HCT116 (cell line): Measurements from ENCODE around the gene CXCR5. TPM values are rescaled to one million over a fixed set of nuclear protein-coding genes. Genes with fewer than 3 reads are reported as not detected.
A peak's percentile ranks its signal among the peaks of the same experiment; 100 is the strongest.

Experiments
- ATAC-seq: fragments of 200-7000 bp; cut with Tn5 transposase; 2 replicates; pipeline ENCODE4 v1.9.1; 2020; ENCODE audit warnings: mild to moderate bottlenecking, moderate library complexity
- BruUV-seq: library from RNA; stranded (reverse); fragments of 400-500 nt; replicated peaks from 2 replicates; lab custom pipeline; 2021; lab: Mats Ljungman, UMichigan
- CTCF ChIA-PET: fragments of 300-600 bp; sonication (Branson Sonifier 250); formaldehyde crosslinking; loops from one replicate; lab custom pipeline; 2021; ENCODE audit warnings: antibody characterized with exemption; lab: Charles Lee
- POLR2A ChIA-PET: fragments of 300-600, 350-600 bp; sonication (Branson Sonifier 250); formaldehyde crosslinking; loops from one replicate; lab custom pipeline; 2021; ENCODE audit warnings: antibody characterized with exemption; lab: Charles Lee
- RAD21 ChIA-PET, 2 experiments: fragments of 300-600 bp; sonication (Branson Sonifier 250); formaldehyde crosslinking; loops; one replicate each; lab custom pipeline; 2023; ENCODE audit warnings: low total read pairs in 2 of 2; ENCODE audit not compliant: uncharacterized antibody in 2 of 2, unreplicated experiment in 2 of 2, low non-redundant PET in 1 of 2; lab: Charles Lee
- DNase-seq: peaks from one replicate; pipeline ENCODE4 v3.0.0-alpha.2; 2010; ENCODE audit warnings: low read depth, low spot score
- H2AFZ ChIP-seq: fragments of 200-600 bp; shearing (Covaris generic), sonication (generic); 2 replicates; pipeline ENCODE4 v1.6.1; 2017; ENCODE audit warnings: low read depth, mixed run types, mixed read lengths, antibody characterized with exemption, low read length; ENCODE audit not compliant: poor library complexity, severe bottlenecking
- H3K27ac ChIP-seq: 2 replicates; pipeline ENCODE4 v1.5.1; 2012; ENCODE audit warnings: low read depth, low read length
- H3K27me3 ChIP-seq: fragments of 200-600 bp; sonication (generic); 2 replicates; pipeline ENCODE4 v1.6.1; 2016; ENCODE audit warnings: mixed run types, low read length, mixed read lengths; ENCODE audit not compliant: insufficient read depth
- H3K36me3 ChIP-seq, 2 experiments: fragments of 200-500 bp in 1 of 2; fragments of 200-600 bp in 1 of 2; sonication (Bioruptor generic) in 1 of 2; sonication (generic) in 1 of 2; 2 replicates each; pipeline versions ENCODE4 v1.5.1 to v1.6.1; 2014 to 2016; ENCODE audit warnings: low read length in 2 of 2, inconsistent platforms in 1 of 2, mixed read lengths in 1 of 2, mixed run types in 1 of 2; ENCODE audit not compliant: insufficient read depth in 2 of 2, control insufficient read depth in 1 of 2
- H3K4me1 ChIP-seq, 2 experiments: fragments of 200-600 bp in 1 of 2; sonication (generic) in 1 of 2; 2 replicates each; pipeline versions ENCODE4 v1.5.1 to v1.6.1; 2012 to 2017; ENCODE audit warnings: low read length in 2 of 2, inconsistent platforms in 1 of 2, mild to moderate bottlenecking in 1 of 2, mixed read lengths in 1 of 2, mixed run types in 1 of 2, moderate library complexity in 1 of 2; ENCODE audit not compliant: insufficient read depth in 2 of 2, control insufficient read depth in 1 of 2
- H3K4me2 ChIP-seq: fragments of 200-600 bp; sonication (generic); 2 replicates; pipeline ENCODE4 v1.6.1; 2017; ENCODE audit warnings: mixed run types, low read length, mixed read lengths
- H3K4me3 ChIP-seq, 2 experiments: fragments of 200-600 bp in 1 of 2; sonication (generic) in 1 of 2; replicated peaks in 1 of 2; 2 replicates each; pipeline ENCODE4 v1.5.1; 2011 to 2016; ENCODE audit warnings: low read length in 2 of 2, control low read depth in 1 of 2, low read depth in 1 of 2, mild to moderate bottlenecking in 1 of 2, mixed read lengths in 1 of 2, mixed run types in 1 of 2
- H3K79me2 ChIP-seq: fragments of 200-600 bp; sonication (generic); 2 replicates; pipeline ENCODE4 v1.6.1; 2017; ENCODE audit warnings: mild to moderate bottlenecking, mixed run types, low read length, moderate library complexity, mixed read lengths; ENCODE audit not compliant: insufficient read depth
- H3K9ac ChIP-seq: fragments of 200-600 bp; sonication (generic); 2 replicates; pipeline ENCODE4 v1.6.1; 2016; ENCODE audit warnings: low read length, mixed read lengths
- H3K9me2 ChIP-seq: fragments of 200-600 bp; sonication (generic), shearing (Covaris generic); 2 replicates; pipeline ENCODE4 v1.6.1; 2017; ENCODE audit warnings: mixed run types, mild to moderate bottlenecking, moderate library complexity; ENCODE audit not compliant: insufficient read depth
- H3K9me3 ChIP-seq, 2 experiments: fragments of 200-500 bp in 1 of 2; fragments of 200-600 bp in 1 of 2; sonication (Bioruptor generic) in 1 of 2; sonication (generic) in 1 of 2; 2 replicates each; pipeline ENCODE4 v1.6.1; 2014 to 2017; ENCODE audit warnings: low read length in 2 of 2, mixed read lengths in 2 of 2, inconsistent platforms in 1 of 2, low read depth in 1 of 2, mild to moderate bottlenecking in 1 of 2, mixed run types in 1 of 2, moderate library complexity in 1 of 2; ENCODE audit not compliant: control insufficient read depth in 1 of 2, insufficient read depth in 1 of 2
- H4K20me1 ChIP-seq: fragments of 200-600 bp; sonication (generic), shearing (Covaris generic); 2 replicates; pipeline ENCODE4 v1.6.1; 2017; ENCODE audit warnings: mixed run types, mild to moderate bottlenecking, moderate library complexity; ENCODE audit not compliant: insufficient read depth
- EGR1 ChIP-seq: IDR thresholded peaks from 2 replicates; pipeline ENCODE4 v1.6.1; 2012; ENCODE audit warnings: low read depth
- JUND ChIP-seq: IDR thresholded peaks from 2 replicates; pipeline ENCODE4 v1.6.1; 2012
- MAX ChIP-seq: IDR thresholded peaks from 2 replicates; pipeline ENCODE4 v1.6.1; 2012
- RAD21 ChIP-seq: IDR thresholded peaks from 2 replicates; pipeline ENCODE4 v1.6.1; 2012; ENCODE audit warnings: low read depth, mild to moderate bottlenecking
- TCF7L2 ChIP-seq: IDR thresholded peaks from 2 replicates; pipeline ENCODE4 v1.7.0; 2011; ENCODE audit warnings: borderline replicate concordance, inconsistent platforms; ENCODE audit not compliant: insufficient read depth, insufficient read length; ENCODE audit errors: extremely low read depth
- intact Hi-C: fragments of 100-400 bp; cut with micrococcal nuclease; formaldehyde crosslinking; loops from 2 replicates; pipeline ENCODE4 v1.10.0; 2022
- total RNA-seq: library from RNA; stranded (reverse); gene quantifications from one replicate; pipeline ENCODE4 v1.2.1, GENCODE V29; 2021; ENCODE audit not compliant: unreplicated experiment
- TF ChIP-seq, protein P1 (sequence below): IDR thresholded peaks from 2 replicates; pipeline ENCODE4 v1.6.1; 2012; ENCODE audit warnings: low read depth
- TF ChIP-seq, protein P2 (sequence below): IDR thresholded peaks from 2 replicates; pipeline ENCODE4 v1.6.1; 2012

CXCR5 gene
- total RNA-seq, 1 experiment from 2014 or later: not detected

DNA sequence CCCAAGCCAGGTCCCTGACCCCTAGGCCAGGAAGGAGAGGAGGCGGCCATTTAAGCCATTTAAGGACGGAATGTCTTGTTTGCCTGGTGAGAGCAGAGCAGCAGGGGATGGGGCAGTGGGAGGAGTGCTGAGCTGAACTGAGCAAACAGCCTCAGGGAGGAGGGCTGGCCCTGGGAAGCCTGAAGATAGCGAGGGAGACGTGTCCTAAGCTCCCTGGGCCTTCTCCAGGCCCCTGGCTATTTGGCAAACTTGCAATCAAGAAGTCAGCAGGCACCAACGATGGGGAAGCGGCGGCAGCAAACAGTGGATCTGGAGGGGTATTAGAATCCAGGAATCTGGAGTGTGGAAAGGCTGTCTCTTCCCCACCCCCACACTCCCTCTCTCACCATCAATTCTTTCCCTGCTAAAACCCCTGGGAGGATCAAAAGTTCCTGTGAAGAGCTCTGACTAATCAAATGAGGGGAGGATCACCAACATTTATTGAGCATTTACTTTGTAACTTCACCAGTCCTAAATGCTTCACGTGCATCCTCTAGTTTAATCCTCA is 33.2 kb downstream of the CXCR5 start (continued):
- TF ChIP-seq, protein P1, sequence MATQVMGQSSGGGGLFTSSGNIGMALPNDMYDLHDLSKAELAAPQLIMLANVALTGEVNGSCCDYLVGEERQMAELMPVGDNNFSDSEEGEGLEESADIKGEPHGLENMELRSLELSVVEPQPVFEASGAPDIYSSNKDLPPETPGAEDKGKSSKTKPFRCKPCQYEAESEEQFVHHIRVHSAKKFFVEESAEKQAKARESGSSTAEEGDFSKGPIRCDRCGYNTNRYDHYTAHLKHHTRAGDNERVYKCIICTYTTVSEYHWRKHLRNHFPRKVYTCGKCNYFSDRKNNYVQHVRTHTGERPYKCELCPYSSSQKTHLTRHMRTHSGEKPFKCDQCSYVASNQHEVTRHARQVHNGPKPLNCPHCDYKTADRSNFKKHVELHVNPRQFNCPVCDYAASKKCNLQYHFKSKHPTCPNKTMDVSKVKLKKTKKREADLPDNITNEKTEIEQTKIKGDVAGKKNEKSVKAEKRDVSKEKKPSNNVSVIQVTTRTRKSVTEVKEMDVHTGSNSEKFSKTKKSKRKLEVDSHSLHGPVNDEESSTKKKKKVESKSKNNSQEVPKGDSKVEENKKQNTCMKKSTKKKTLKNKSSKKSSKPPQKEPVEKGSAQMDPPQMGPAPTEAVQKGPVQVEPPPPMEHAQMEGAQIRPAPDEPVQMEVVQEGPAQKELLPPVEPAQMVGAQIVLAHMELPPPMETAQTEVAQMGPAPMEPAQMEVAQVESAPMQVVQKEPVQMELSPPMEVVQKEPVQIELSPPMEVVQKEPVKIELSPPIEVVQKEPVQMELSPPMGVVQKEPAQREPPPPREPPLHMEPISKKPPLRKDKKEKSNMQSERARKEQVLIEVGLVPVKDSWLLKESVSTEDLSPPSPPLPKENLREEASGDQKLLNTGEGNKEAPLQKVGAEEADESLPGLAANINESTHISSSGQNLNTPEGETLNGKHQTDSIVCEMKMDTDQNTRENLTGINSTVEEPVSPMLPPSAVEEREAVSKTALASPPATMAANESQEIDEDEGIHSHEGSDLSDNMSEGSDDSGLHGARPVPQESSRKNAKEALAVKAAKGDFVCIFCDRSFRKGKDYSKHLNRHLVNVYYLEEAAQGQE: no peak
- TF ChIP-seq RAD21 (no peak), MAX (no peak), EGR1 (no peak)
- TF ChIP-seq, protein P2, sequence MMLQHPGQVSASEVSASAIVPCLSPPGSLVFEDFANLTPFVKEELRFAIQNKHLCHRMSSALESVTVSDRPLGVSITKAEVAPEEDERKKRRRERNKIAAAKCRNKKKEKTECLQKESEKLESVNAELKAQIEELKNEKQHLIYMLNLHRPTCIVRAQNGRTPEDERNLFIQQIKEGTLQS: no peak

- TF ChIP-seq TCF7L2 (peak; percentile 81), JUND (no peak)
- ChIA-PET RAD21 (interaction anchor here in 1 of 2 experiments (1.4 kb wide), 1 partner anchor 10 kb away, joined by 3 read pairs; no protein-coding TSS in a partner anchor), CTCF (interaction anchor here (1.3 kb wide), 1 partner anchor 11 kb away, joined by 6 read pairs; no protein-coding TSS in a partner anchor), POLR2A (interaction anchor here (1.3 kb wide), 1 partner anchor 11 kb away, joined by 6 read pairs; no protein-coding TSS in a partner anchor)
- ATAC-seq (peak; percentile 8), DNase-seq (no peak)
- H4K20me1 ChIP-seq: no peaks in the 10 kb centered on the region
- H3K4me3 ChIP-seq: peak overlapping the region; percentile 31 to 57
- no TSS peak for BruUV-seq
- intact Hi-C loops: no loop called here
- H3K9me2 ChIP-seq: no peaks in the 10 kb centered on the region
- no peaks in the 10 kb centered on the region for H3K9me3 ChIP-seq
- peaks cover 95% of the 10 kb centered on the region for H3K79me2 ChIP-seq
- H3K27me3 ChIP-seq: no peaks in the 10 kb centered on the region
- peak overlapping the region; percentile 100 for H3K4me2 ChIP-seq
- H3K27ac ChIP-seq: peak overlapping the region; percentile 100
- H2AFZ ChIP-seq: no peak overlapping the region
- peaks cover 94 to 99% of the 10 kb centered on the region in 2 experiments for H3K4me1 ChIP-seq
- H3K9ac ChIP-seq: peak overlapping the region; percentile 91
- peaks cover 0 to 8% of the 10 kb centered on the region in 2 experiments; a peak in 1 of 4 replicates for H3K36me3 ChIP-seq
These were observed 33.9 kb downstream of the CXCR5 start for GRCh38 chr11:118917481-118918127.
